Kidney capillary endothelial cell (primary cell): ENCODE results near the gene ADIPOR2.
"Not testable (repeated sequence)": the region's sequence is repeated elsewhere in the genome, so short reads cannot be mapped to it uniquely, and the experiment has no call there.

Experiments used
- DNase-seq: peaks from one replicate; pipeline ENCODE4 v3.0.0-alpha.2; 2018; ENCODE audit warnings: low spot score

Gene ADIPOR2

DNA sequence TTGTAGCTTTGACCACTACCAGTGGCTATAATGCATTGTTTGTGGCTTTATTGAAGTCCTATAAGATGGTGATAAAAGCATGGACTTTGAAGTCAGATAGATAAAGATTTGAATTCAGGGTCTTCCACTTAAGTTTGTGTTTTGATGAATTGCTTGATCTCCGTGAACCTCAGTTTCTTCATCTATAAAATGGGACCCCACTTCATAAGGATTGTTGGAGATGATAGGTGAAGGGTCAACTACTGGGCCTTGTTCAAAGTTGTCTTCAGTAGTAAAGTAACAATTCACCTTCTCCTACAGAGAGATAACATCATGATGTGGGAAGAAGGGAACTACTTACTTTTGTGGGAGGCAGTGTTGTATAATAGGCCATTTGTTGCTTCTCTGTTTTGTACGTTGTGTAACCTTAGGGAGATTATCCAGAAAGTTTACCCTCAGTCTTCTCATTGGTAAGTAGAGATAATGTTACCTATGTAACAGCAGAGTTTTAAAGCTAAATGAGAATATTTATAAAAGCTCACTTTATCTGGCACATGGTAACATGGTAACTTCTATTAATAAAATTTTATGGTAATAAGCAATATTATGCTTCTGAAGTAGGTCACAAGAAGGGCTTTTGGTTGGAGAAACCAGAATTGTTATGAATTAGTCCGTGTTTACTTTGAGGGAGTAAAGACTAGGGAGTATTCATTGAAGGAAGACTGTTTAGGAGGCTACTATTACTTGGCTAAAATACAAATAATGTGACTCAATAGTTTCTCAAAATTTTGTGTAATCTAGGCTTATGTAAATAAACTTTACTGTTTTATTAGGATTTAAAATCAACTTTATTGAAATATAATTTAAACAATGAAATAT, 15.1 kb downstream of the ADIPOR2 start:
- no peak for DNase-seq

GRCh38 chr12:1706632-1706980, 15.7 kb downstream of the ADIPOR2 start:
- no peak for DNase-seq

DNA sequence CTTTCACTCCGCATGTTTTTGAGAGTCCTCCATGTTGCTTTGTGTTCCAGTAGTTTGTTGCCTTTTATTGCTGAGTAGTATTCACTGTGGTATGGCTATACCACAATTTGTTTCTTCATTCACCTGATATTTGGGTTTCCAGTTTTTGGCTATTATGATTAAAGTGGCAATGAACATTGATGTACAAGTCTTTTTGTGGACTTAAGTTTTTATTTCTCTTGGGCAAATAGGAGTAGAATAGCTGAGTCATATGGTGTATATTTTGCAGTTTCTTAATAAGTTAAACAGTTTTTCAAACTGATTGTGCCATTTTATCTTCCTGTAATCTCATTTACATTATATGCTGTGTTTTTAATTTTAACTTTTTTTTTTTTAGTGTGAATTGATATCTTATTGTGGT, 16.2 kb downstream of the ADIPOR2 start:
- no peak for DNase-seq

- not testable (repeated sequence) for DNase-seq
These were observed 19.1 kb downstream of the ADIPOR2 start for GRCh38 chr12:1709968-1710367.

- not testable (repeated sequence) for DNase-seq
These were observed 20.0 kb downstream of the ADIPOR2 start for GRCh38 chr12:1710870-1711269.

DNA sequence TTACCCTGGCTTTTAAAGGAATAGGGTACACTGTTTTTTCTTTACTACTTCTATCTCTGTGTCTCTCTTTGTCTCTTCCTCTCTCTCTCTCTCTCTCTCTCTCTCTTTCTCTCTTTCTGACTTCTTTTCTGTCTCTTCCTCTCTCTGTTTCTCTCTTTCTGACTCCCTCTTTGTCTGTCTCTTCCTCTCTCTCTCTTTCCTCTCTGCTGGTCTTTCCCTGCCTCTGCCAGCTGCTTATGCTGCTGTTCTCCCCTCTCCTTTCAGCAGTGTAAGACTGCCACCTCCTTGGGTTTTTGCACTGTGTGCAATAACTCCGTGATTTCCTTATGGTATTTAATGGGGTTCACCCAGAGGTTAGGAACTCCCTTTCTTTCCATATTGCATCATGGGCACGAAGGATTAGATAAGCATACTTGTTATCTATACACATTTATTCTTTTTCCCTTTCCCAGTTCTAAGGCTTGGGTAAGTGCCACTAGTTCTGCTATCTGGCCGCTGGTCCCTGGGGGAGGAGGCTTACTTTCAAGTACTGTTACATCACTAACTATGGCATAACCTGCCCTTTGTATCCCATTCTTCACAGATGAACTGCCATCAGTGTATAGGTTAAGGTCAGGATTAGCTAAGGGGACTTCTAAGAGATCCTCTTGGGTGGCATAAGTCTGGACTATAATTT, 20.8 kb downstream of the ADIPOR2 start:
- not testable (repeated sequence) for DNase-seq

- not testable (repeated sequence) for DNase-seq
These were observed 21.4 kb downstream of the ADIPOR2 start for GRCh38 chr12:1712305-1712704.

GRCh38 chr12:1712852-1713251, 22.0 kb downstream of the ADIPOR2 start:
- not testable (repeated sequence) for DNase-seq

DNA sequence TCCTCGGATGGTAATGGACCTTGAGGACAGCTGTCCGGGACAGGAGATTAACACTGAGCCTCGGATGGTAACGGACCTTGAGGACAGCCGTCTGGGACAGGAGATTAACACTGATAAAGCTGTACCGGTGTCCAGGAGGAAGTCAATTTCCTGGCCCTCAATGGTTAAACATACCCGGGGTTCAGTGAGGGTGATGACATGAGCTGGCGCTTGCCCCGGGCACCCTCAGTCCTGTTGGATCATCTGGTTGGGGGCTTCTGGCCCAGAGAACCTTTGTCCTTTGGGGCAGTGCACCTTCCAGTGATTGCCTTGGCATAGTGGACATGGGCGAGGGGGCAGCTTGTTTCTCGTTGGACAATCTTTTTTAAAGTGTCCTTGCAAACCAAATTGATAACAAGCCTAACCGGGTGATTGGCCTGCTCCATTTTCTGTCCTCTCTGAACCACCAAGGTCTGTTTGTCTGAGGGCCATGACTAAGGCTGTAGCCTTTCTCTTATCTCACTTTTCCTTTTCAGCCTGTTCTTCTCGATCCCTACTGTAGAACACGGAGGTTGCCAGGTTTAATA, 23.0 kb downstream of the ADIPOR2 start:
- not testable (repeated sequence) for DNase-seq

DNA sequence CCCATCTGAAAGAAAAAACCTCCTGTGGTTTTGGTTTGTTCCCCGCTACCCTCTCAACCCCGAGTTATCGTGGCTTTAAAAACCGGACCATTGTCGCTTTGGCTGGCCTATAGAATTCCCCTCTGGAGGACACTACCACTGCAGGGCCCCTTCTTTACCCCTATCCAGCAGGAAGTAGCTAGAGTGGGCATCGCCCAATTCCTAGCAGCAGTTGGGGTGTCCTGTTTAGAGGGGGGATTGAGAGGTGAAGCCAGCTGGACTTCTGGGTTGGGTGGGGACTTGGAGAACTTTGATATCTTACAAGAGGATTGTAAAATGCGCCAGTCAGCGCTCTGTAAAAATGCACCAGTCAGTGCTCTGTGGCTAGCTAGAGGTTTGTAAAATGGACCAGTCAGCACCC, 24.6 kb downstream of the ADIPOR2 start:
- DNase-seq = not testable (repeated sequence)

DNA sequence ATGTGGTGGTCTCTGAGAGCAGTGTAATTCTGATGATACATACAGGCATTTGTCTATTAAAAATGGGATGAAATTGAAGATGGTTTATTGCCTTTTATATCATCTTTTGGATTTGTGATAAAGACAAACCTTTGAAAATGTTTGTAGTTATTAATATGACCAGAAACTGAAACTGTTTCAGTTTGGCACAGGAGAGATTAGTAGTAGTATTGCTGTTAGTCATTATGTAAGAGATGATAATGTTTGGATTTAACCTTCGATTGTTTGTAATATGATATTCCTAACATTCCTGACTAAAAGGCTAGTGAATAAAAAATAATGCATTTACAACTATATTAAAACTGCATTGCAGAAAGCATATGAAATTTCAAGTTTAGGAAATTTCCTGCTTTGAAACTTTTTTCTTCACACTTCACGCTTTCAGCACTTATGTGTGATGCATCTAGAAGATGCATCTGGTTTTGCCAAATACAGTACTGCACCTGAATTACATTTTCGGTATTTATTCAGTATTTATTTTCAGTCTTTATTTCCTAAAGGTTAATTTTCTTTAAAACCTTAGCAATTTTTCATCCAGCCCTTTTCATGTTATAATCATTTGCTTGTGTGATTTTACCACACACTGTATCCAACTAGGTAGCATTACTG, 25.5 kb downstream of the ADIPOR2 start:
- no peak for DNase-seq

DNA sequence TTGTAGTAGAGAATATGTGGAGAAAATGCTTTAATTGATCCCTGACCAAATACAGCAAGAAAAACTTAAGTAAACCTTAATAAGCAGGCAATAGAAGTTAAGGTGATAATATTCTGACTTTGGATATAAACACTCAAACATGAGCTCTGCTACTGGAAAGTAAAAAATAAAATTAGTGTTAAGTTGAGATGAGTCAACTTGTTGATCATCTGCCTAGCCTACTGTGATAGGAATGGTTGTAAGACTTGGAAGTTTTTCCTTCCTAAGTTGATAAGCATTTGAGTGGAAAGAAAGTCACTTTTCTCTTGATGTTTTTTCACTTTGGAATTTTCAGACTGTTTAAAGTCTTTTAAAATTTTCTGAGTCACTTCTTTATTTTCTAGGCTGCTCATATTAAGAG, 26.0 kb downstream of the ADIPOR2 start:
- no peak for DNase-seq

DNA sequence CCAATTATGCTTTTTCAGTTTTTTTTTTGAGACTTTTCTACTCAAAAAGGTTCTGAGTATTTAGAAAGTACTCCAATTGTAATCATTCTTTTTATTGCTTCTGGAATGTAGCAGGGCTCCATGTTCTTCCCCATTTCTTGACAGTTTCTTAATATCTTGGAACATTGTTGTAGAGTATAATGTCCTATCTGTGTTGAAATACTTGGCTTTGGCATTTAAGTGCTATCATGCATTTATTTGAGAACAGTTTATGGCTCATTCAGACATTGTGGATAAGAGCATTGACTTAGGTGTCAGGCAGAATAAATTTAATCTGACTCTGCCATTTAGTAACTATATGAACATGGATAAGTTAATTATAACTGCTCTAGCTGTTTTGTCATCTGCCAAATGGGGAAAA, 28.3 kb downstream of the ADIPOR2 start:
- no peak for DNase-seq

DNA sequence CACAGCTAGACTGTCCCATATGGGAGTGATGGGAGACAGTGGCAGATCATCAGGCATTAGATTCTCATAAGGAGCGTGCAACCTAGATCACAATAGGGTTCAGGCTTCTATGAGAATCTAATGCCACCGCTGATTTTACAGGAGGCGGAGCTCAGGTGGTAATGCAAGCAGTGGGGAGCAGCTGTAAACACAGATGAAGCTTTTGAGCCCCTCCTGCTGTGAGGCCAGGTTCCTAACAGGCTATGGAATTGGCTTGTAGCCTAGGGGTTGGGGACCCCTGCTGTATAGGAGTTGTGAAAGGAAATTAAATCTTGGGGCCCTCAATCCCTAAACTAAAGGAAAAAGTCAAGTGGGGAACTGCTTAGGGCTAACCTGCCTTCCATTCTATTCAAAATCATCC, 29.6 kb downstream of the ADIPOR2 start:
- no peak for DNase-seq

GRCh38 chr12:1723721-1724120, 32.9 kb downstream of the ADIPOR2 start:
- no peak for DNase-seq

DNA sequence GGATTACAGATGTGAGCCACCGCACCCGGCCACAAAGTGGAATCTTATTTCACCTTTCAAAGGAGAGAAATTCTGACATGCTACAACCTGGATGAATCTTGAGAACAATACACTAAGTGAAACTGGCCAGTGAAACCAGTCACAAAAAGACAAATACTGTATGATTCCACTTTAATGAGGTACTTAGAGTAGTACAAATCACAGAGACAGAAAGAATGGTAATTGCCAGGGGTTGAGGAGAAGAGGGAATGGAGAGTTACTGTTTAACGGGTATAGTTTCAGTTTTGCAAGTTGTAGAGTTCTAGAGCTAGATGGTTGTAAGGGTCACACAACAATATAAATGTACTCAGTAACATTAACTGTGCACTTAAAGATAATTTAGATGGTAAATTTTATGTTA, 33.4 kb downstream of the ADIPOR2 start:
- DNase-seq = no peak

DNA sequence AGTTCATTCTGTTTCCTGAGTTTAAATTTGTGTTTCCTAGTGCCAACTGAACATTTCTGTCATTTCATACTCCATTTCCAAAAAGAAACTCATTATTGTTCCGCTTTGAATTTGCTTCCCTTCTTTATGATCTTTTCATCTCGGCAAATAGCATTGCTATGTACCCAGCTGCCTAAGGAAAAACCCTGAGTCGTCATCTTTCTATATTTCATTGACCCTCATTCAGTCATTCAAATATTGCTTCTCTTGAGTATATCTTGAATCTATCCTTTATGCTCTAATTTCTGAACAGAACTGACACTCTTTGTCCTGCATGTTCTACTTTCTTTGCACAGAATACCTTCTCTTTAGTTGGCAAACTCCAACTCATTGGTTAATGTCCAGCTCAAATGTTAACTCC, 35.9 kb downstream of the ADIPOR2 start:
- DNase-seq = no peak

DNA sequence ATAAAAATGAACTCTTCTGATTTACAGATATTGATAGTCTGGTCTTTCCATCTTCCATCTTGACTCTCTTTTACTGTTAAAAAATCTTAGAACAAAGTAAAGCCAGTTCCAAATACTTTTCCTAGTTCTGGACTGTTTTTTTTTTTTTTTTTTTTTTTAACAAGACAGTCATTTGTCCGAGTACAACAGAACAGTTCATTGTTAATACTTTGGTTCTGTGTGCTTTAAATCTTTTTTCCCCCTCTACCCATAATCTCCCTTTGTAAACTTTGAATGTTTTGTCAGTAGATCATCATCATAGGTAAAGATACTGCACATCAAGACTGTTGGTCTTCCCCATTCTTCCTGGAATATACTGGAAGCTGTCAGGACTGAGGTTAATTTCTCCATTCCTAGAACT, 38.0 kb downstream of the ADIPOR2 start:
- no peak for DNase-seq

DNA sequence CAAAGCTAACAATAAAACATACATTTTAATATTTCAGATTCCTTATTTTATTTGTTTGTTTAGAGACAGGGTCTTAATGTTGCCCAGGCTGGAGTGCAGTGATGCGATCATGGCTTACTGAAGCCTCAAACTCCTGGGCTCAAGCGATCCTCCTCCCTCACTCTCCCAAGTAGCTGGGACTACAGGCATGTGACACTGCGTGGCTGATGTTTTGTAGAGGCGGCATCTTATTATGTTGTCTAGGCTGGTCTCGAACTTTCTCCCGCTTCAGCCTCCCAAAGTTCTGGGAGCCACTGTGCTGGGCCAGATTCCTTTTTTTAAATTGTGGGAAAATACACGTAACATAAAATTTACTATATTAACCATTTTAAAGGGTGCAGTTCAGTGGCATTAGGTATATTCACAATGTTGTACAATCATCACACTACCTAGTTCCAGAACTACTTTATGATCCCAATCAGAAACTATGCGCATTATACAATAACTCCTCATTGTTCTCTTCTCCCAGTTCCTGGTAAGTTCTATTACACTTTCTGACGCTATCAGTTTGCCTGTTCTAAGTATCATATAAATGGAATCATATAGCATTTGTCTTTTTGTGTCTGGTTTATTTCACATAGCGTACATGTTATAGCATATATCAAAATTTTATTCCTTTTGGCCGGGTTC, 40.3 kb downstream of the ADIPOR2 start:
- DNase-seq = no peak

GRCh38 chr12:1731688-1732078, 40.8 kb downstream of the ADIPOR2 start:
- not testable (repeated sequence) for DNase-seq

- no peak for DNase-seq
These were observed 42.0 kb downstream of the ADIPOR2 start for GRCh38 chr12:1732914-1733313.

GRCh38 chr12:1733712-1734111, 42.8 kb downstream of the ADIPOR2 start:
- DNase-seq = not testable (repeated sequence)
